CD4-positive, alpha-beta T cell treated with Interleukin-17A for 1 hour (primary cell): ENCODE measurements around the gene CNPY3.
"Not testable (repeated sequence)": the region's sequence is repeated elsewhere in the genome, so short reads cannot be mapped to it uniquely, and the experiment has no call there.

Experiments used
- DNase-seq: peaks from one replicate; pipeline ENCODE4 v3.0.0-alpha.2; 2020

CNPY3 gene

GRCh38 chr6:42928986-42929820 is at the start of gene CNPY3:
TSS of gene CNPY3 (plus strand) at chr6:42929480. CDS start at chr6:42929571, 91 bp downstream.
- DNase-seq = peak; percentile 96

DNA sequence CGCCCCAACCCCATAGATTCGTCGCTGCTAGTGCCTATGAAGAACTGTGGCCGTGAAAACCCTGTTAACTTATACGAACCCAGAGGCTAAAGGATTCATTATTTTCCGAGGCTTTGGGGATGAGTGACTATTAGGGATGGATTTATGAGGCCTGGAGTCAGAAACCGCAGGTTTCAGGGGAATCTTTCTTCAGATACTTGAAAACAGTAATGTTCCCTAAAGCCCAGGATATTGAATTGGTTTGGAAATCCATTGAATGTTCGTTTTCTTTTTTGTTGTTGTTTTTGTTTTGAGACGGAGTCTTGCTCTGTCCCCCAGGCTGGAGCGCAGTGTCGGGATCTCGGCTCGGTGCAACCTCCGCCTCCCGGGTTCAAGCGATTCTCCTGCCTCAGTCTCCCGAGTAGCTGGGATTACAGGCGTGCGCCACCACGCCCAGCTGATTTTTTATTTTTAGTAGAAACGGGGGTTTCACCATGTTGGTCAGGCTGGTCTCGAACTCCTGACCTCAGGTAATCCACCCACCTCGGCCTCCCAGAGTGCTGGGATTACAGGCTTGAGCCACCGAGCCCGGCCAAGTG is 49.0 kb upstream of the CNPY3 start:
- not testable (repeated sequence) for DNase-seq

- peak; percentile 13 for DNase-seq
These were observed 48.4 kb upstream of the CNPY3 start for GRCh38 chr6:42880871-42881270.

GRCh38 chr6:42885702-42886101 is 43.6 kb upstream of the CNPY3 start:
- DNase-seq = no peak

GRCh38 chr6:42888201-42888600 is 41.1 kb upstream of the CNPY3 start:
- DNase-seq = not testable (repeated sequence)

DNA sequence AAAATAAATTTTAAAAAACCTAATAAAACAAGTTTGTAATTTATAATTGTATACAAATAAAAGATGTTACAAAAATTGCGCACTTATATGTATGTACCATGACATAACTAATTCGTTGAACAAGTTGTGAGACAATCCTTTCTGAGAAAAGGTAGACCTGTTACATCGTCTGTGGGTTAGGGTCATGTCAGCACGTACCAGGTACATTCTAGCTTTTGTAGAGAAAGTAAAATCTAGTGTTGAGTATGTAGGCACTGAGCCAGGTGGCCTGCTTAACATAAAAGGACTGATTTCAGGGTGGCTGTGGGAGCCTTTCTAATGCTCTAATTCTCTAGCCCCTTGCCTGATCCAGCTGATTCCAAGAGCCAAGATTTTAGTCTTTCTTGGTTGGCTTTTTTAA is 39.5 kb upstream of the CNPY3 start:
- peak; percentile 12 for DNase-seq

DNA sequence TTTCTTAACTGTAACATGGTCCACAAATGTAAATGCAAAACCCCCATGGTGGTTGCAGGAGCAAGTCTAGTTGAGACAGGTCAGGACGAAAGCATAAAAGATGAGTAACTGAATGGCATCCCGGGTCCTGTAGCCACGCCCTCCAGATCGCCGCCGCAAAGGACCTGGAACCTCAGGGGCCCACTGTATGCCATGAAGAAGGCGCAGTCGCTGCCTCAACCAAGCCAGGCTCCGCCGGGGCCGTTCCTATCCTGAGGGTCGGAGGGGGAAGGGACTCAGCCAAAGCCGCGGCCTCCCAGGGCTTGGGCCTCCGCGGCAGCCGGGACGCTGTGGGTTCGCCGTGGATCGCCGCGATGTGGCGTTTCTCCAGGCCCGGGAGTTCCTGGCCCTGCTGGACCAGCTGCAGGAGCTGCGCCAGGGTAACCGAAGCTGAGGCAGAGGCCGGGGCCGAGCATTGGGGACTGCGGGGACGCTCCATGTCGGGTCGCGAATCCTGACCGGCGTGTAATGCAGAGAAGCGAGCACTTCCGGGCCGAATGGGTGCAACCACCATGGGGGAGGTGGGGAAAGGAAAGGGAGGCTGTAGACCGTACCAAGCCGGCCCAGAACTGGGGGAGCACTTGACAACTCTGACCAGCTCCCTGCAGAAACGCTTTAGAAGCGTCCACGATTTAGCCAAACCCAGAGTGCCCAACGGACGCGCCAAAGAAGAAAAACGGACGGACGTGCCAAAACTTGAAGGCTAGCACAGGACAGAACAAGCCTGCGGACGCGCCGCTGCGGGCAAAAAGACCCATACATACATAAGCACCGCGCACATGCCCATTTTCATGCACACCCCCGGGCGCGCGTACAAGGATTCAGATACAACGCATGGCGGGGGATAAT is 38.7 kb upstream of the CNPY3 start:
- peak; percentile 92 for DNase-seq

DNA sequence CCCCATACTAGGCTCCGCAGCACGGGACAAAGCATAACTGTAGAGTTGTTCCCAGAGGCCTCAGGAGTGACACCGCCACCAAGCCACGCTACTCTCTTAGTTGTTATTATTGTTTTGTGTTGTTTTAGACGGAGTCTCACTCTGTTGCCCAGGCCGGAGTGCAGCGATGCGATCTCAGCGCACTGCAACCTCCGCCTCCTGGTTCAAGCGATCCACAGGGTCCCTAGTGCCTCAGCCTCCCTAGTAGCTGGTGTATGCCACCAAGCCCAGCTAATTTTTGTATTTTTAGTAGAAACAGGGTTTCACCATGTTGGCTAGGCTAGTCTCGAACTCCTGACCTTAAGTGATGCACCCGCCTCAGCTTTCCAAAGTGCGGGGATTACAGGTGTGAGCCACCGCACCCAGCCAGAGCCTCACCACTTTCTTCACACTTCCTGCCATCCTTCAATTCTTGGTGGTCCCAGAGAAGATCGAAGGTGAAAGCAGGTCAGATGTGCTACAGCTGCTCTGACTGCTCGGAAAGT is 38.0 kb upstream of the CNPY3 start:
- no peak for DNase-seq

DNA sequence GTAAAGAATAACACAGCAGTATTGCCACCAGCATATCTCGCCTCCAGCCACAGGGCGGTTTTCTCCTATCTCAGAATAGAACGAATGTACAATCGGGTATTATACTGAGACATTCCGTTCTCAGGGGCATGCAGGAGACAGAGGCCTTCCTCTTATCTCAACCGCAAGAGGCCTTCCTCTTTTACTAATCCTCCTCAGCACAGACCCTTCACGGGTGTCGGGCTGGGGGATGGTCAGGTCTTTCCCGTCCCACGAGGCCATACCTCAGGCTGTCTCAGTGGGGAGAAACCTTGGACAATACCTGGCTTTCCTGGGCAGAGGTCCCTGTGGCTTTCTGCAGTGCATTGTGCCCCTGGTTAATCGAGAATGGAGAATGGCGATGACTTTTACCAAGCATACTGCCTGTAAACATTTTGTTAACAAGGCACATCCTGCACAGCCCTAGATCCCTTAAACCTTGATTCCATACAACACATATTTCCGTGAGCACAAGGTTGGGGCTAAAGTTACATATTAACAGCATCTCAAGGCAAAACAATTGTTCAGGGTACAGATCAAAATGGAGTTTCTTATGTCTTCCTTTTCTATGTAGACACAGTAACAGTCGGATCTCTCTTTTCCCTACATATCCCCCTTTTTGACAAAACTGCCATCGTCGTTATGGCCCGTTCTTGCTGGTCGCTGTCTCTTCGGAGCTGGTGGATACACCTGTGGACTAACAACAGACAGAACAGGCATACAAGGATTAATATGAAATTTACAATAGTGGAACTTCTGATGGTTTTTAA is 35.0 kb upstream of the CNPY3 start:
- not testable (repeated sequence) for DNase-seq

- DNase-seq = no peak
These were observed 33.0 kb upstream of the CNPY3 start for GRCh38 chr6:42896178-42896719.

DNA sequence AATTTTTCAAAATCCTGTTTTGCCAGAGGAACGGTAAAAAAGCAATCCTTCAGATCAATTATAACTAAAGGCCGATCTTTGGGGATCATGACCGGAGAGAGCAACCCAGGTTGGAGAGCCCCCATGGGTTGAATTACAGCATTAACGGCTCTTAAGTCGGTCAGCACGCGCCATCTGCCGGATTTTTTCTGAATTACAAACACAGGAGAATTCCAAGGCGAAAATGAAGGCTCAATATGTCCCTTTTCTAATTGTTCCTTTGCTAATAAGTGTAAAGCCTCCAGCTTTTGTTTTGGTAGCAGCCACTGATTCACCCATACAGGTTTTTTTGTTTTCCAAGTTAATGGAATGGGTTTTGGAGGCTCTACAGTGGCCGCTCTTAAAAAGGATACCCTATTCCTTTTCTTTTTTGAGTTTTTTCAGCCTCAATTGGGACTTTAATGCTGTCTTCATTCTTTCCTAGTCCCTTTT is 30.4 kb upstream of the CNPY3 start:
- DNase-seq = peak; percentile 84

DNA sequence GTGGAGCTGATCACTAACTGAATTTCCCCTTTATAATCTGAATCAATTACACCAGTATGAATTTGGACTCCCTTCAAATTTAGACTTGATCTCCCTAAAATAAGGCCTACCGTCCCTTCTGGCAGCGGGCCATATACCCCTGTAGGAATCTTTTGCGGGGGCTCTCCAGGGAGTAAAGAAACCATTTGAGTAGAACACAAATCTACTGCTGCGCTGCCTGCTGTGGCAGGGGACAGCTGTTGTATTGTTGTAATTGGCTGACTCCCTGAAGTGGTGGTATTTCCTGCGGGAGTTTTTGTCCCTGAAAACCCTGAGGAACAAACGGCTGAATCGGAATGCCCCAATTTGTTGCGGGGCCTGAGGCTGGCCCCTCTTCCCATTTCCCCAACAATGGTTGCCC is 29.4 kb upstream of the CNPY3 start:
- no peak for DNase-seq

DNA sequence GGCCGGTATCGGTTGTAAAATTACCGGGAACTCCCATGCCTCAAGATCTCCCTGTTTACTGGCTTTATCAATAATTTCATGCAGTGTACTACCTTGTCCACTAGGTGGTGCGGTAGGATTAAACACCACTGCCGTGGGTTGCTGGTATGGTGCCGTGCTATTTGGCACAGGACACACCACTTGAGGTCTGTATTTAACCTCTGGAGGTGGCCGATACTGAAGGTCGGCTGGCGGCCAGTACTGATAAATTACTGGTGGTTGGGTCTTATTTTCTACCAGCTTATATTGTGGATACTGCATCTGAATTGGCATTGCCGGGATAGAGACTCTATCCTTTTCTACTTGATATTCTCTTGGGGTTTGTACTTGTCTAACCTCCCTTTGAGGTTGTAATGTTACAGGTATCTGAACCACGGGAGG is 27.7 kb upstream of the CNPY3 start:
- peak; percentile 88 for DNase-seq

GRCh38 chr6:42902429-42903263 is 26.6 kb upstream of the CNPY3 start:
- DNase-seq = not testable (repeated sequence)

GRCh38 chr6:42904467-42904866 is 24.8 kb upstream of the CNPY3 start:
- DNase-seq = no peak

DNA sequence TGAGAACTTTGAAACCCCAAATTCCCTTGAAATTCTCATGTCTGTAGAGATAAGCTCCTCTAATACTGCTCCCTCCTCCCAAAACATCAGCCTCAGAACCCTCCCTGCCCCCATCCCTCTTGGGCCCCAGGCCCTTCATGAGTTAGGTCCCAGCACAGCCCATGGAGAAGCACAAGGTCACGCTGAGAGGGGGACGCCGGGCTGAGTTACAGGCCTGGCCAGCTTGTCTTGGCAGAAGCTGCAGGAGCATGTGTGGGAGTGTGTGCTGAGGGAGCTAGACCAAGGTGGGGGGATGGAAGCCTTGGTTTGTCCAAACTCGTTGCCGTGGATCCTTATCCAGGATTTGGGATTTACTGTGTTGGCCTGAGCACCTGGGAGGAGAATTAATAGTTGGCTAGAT is 21.9 kb upstream of the CNPY3 start:
- DNase-seq = no peak

DNA sequence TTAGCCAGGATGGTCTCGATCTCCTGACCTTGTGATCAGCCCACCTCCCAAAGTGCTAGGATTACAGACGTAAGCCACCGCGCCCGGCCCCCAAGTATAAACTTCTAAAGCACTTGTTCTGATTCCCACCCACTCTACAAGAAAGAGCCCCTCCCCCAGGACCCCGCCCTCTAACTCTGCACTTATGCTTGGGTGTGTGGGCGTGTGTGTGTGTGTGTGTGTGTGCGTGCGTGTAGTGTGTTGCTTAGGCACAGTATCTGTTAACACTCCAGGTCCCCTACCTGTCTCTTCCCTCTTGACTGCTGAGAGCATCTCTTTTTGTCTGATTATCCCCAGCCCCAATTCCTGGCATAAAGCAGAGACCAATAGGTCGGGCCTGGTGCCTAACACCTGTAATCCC is 19.4 kb upstream of the CNPY3 start:
- no peak for DNase-seq

GRCh38 chr6:42911171-42912021 is 17.9 kb upstream of the CNPY3 start:
- no peak for DNase-seq

GRCh38 chr6:42914546-42914945 is 14.7 kb upstream of the CNPY3 start:
- DNase-seq = no peak

- DNase-seq = no peak
These were observed 13.5 kb upstream of the CNPY3 start, which contains the start of gene PTCRA for GRCh38 chr6:42915732-42916131. TSS of gene PTCRA (plus strand) at chr6:42916053. CDS start at chr6:42916070, 17 bp downstream.
